CD4-positive, alpha-beta T cell treated with Interleukin-4 for 4 hours (primary cell): ENCODE results near the gene COPZ1.
"Not testable (repeated sequence)": the region's sequence is repeated elsewhere in the genome, so short reads cannot be mapped to it uniquely, and the experiment has no call there.

Experiments used
- DNase-seq: peaks from one replicate; pipeline ENCODE4 v3.0.0-alpha.2; 2020

Gene COPZ1

GRCh38 chr12:54324617-54325441, at the start of gene COPZ1:
COPZ1 (plus strand) TSS chr12:54325131; CDS start chr12:54325164, 33 bp downstream.
- peak; percentile 99 for DNase-seq

- DNase-seq, result no peak
Measured at GRCh38 chr12:54276368-54276767, 48.6 kb upstream of the COPZ1 start.

GRCh38 chr12:54277823-54278276, 47.1 kb upstream of the COPZ1 start:
- DNase-seq, result no peak

GRCh38 chr12:54279227-54279631, 45.7 kb upstream of the COPZ1 start:
- DNase-seq, result no peak

- DNase-seq, result peak; percentile 99
Measured at GRCh38 chr12:54279632-54280467, 45.1 kb upstream of the COPZ1 start, which contains the start of gene CBX5. CBX5 (minus strand) TSS chr12:54280122; CDS start chr12:54257650, 22,472 bp downstream.

- DNase-seq, result peak; percentile 100
Measured at GRCh38 chr12:54280468-54281260, 44.3 kb upstream of the COPZ1 start, which contains the start of gene HNRNPA1. HNRNPA1 (plus strand) TSS chr12:54280726; CDS start chr12:54280808, 82 bp downstream.

GRCh38 chr12:54281261-54281638, 43.7 kb upstream of the COPZ1 start:
- DNase-seq, result not testable (repeated sequence)

- DNase-seq, result not testable (repeated sequence)
Measured at GRCh38 chr12:54281694-54282093, 43.2 kb upstream of the COPZ1 start.

- DNase-seq, result no peak
Measured at GRCh38 chr12:54282949-54283593, 41.9 kb upstream of the COPZ1 start.

GRCh38 chr12:54284070-54284780, 40.7 kb upstream of the COPZ1 start:
- DNase-seq, result not testable (repeated sequence)

- DNase-seq, result no peak
Measured at GRCh38 chr12:54285150-54286041, 39.5 kb upstream of the COPZ1 start.

GRCh38 chr12:54286042-54287030, 38.6 kb upstream of the COPZ1 start:
- DNase-seq, result no peak

GRCh38 chr12:54287261-54288157, 37.4 kb upstream of the COPZ1 start:
- DNase-seq, result no peak

GRCh38 chr12:54292083-54292930, 32.6 kb upstream of the COPZ1 start:
- DNase-seq, result no peak

- no peak for DNase-seq
Measured at GRCh38 chr12:54292931-54293241, 32.0 kb upstream of the COPZ1 start.

- peak; percentile 56 for DNase-seq
Measured at GRCh38 chr12:54294152-54294952, 30.6 kb upstream of the COPZ1 start.
